Neural cell (in vitro differentiated cells): Measurements from ENCODE around the gene MPP3. TPM values are rescaled to one million over a fixed set of nuclear protein-coding genes. Genes with fewer than 3 reads are reported as not detected.

Experiments
- H2AFZ ChIP-seq: fragments of 200-600, 300-800 bp; sonication (generic), shearing (Covaris generic); 2 replicates; pipeline ENCODE4 v1.6.0; 2014; ENCODE audit warnings: low read depth, mild to moderate bottlenecking, antibody characterized with exemption, low read length, moderate library complexity
- H3F3A ChIP-seq: fragments of 200-600 bp; shearing (Covaris generic); 2 replicates; pipeline ENCODE4 v1.6.1; 2016; ENCODE audit warnings: mild to moderate bottlenecking, moderate library complexity, mixed read lengths, antibody characterized with exemption, low read length; ENCODE audit not compliant: insufficient read depth, poor library complexity, severe bottlenecking
- H3K27ac ChIP-seq: fragments of 200-600, 300-800 bp; sonication (generic), shearing (Covaris generic); 2 replicates; pipeline ENCODE4 v1.5.1; 2014; ENCODE audit warnings: mild to moderate bottlenecking, low read length, moderate library complexity
- H3K27me3 ChIP-seq: fragments of 300-800, 200-600 bp; sonication (generic), shearing (Covaris generic); 2 replicates; pipeline ENCODE4 v1.6.0; 2014; ENCODE audit warnings: mild to moderate bottlenecking, low read depth, low read length, moderate library complexity; ENCODE audit not compliant: insufficient read depth
- H3K36me3 ChIP-seq: fragments of 300-800, 200-600 bp; sonication (generic), shearing (Covaris generic); 2 replicates; pipeline ENCODE4 v1.5.1; 2014; ENCODE audit warnings: mild to moderate bottlenecking, antibody characterized with exemption, low read length, moderate library complexity; ENCODE audit not compliant: insufficient read depth
- H3K4me2 ChIP-seq: fragments of 300-800, 200-600 bp; sonication (generic), shearing (Covaris generic); 2 replicates; pipeline ENCODE4 v1.6.0; 2014; ENCODE audit warnings: mild to moderate bottlenecking, low read length
- H3K4me3 ChIP-seq: fragments of 300-800, 200-600 bp; sonication (generic), shearing (Covaris generic); 2 replicates; pipeline ENCODE4 v1.5.1; 2014; ENCODE audit warnings: mild to moderate bottlenecking, low read length, moderate library complexity
- H3K79me2 ChIP-seq: fragments of 200-600 bp; shearing (Covaris generic); replicated peaks from 2 replicates; pipeline ENCODE4 v1.6.0; 2014; ENCODE audit warnings: mild to moderate bottlenecking, low read length, moderate library complexity; ENCODE audit not compliant: insufficient read depth
- H3K9ac ChIP-seq: fragments of 300-800, 200-600 bp; sonication (generic), shearing (Covaris generic); 2 replicates; pipeline ENCODE4 v1.6.1; 2016; ENCODE audit warnings: mild to moderate bottlenecking, low read length, mixed read lengths
- H3K9me2 ChIP-seq: fragments of 200-600 bp; shearing (Covaris generic); 2 replicates; pipeline ENCODE4 v1.6.1; 2016; ENCODE audit warnings: mild to moderate bottlenecking, low read length, mixed read lengths; ENCODE audit not compliant: insufficient read depth
- H3K9me3 ChIP-seq: fragments of 200-600, 300-800 bp; sonication (generic), shearing (Covaris generic); 2 replicates; pipeline ENCODE4 v1.6.1; 2016; ENCODE audit warnings: mild to moderate bottlenecking, mixed run types, low read length, moderate library complexity, mixed read lengths
- H4K20me1 ChIP-seq: fragments of 200-600 bp; shearing (Covaris generic); 2 replicates; pipeline ENCODE4 v1.6.1; 2016; ENCODE audit warnings: mild to moderate bottlenecking, mixed run types; ENCODE audit not compliant: insufficient read depth
- EP300 ChIP-seq: fragments of 450-650 bp; conservative IDR thresholded peaks from 2 replicates; pipeline ENCODE4 v1.6.1; 2014; ENCODE audit warnings: antibody characterized with exemption, mild to moderate bottlenecking, moderate library complexity; ENCODE audit not compliant: poor library complexity, severe bottlenecking
- EZH2 ChIP-seq: fragments of 200-600, 300-800 bp; shearing (Covaris generic), sonication (generic); IDR thresholded peaks from 2 replicates; pipeline ENCODE4 v1.6.1; 2014; ENCODE audit warnings: antibody characterized with exemption, low read length, borderline replicate concordance, mild to moderate bottlenecking; ENCODE audit not compliant: insufficient read depth, poor library complexity, severe bottlenecking
- MXI1 ChIP-seq: fragments of 450-650 bp; conservative IDR thresholded peaks from 2 replicates; pipeline ENCODE4 v1.6.1; 2014; ENCODE audit warnings: antibody characterized with exemption, mild to moderate bottlenecking; ENCODE audit not compliant: poor library complexity, severe bottlenecking
- POLR2AphosphoS5 ChIP-seq: IDR thresholded peaks from 2 replicates; pipeline ENCODE4 v1.6.1; 2012
- RAD21 ChIP-seq: fragments of 450-650 bp; conservative IDR thresholded peaks from 2 replicates; pipeline ENCODE4 v1.6.1; 2014; ENCODE audit warnings: antibody characterized with exemption, mild to moderate bottlenecking, moderate library complexity
- SMC3 ChIP-seq: fragments of 450-650 bp; conservative IDR thresholded peaks from 2 replicates; pipeline ENCODE4 v1.6.1; 2014; ENCODE audit warnings: antibody characterized with exemption, mild to moderate bottlenecking, moderate library complexity; ENCODE audit not compliant: poor library complexity
- TAF1 ChIP-seq: IDR thresholded peaks from 2 replicates; pipeline ENCODE4 v1.6.1; 2012; ENCODE audit warnings: low read depth
- polyA plus RNA-seq: library from polyadenylated mRNA; depleted of rRNA; stranded (reverse); fragments of >200 nt; gene quantifications from 2 replicates; pipeline ENCODE4 v1.2.3, GENCODE V29; 2014
- TF ChIP-seq, protein P1 (sequence below): fragments of 450-650 bp; IDR thresholded peaks from 2 replicates; pipeline ENCODE4 v1.5.1; 2014; ENCODE audit warnings: antibody characterized with exemption, mild to moderate bottlenecking, moderate library complexity; ENCODE audit not compliant: poor library complexity, severe bottlenecking
- TF ChIP-seq, protein P2 (sequence below): IDR thresholded peaks from 2 replicates; pipeline ENCODE4 v1.6.1; 2012; ENCODE audit warnings: borderline replicate concordance

The MPP3 gene
- polyA plus RNA-seq, 1 donor from 2014 or later, result 48.1 TPM

DNA sequence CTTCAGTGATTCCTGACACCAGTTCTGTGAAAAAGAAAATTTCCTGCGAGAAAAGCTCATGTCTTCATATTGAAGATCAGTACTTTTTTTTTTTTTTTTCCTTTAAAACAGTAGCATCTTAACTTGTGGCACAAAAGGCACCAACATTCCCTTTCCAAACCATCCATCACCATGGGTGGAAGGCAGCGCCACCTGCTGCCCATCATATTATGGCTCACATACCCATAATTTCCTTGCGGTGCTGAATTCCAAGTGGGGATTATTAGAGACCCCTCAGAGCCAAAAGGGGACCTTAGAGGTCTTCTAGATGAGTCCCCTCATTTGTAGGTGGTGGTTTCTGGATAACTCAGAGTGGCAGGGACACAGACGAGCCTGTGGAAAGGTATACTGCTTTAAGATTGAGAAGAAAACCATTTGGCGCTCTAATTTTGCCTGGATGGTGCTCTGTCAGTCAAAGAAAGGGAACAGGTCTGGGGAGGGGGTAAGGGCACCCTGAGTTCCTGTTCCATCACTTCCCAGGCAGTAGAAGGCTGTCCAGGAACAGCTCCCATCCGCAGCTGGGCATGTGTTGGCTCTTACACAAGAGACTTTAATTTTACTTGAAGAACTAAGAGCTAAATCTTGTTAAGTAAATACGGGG lies 66.4 kb downstream of the MPP3 start:
- Histone ChIP-seq H3K79me2 (no peaks in the 10 kb centered on the region), H4K20me1 (no peaks in the 10 kb centered on the region), H3K4me2 (no peak overlapping the region), H3K9me2 (no peaks in the 10 kb centered on the region), H3K9me3 (no peaks in the 10 kb centered on the region), H3K9ac (no peak overlapping the region), H3F3A (no peaks in the 10 kb centered on the region), H3K27me3 (no peaks in the 10 kb centered on the region), H3K4me3 (no peak overlapping the region), H3K27ac (no peak overlapping the region), H3K36me3 (peaks cover 9% of the 10 kb centered on the region), H2AFZ (no peak overlapping the region)
- TF ChIP-seq POLR2AphosphoS5 (no peak), RAD21 (peak; percentile 58), SMC3 (peak; percentile 63), EP300 (no peak), EZH2 (no peak), TAF1 (no peak), MXI1 (no peak)
- TF ChIP-seq, protein P1, sequence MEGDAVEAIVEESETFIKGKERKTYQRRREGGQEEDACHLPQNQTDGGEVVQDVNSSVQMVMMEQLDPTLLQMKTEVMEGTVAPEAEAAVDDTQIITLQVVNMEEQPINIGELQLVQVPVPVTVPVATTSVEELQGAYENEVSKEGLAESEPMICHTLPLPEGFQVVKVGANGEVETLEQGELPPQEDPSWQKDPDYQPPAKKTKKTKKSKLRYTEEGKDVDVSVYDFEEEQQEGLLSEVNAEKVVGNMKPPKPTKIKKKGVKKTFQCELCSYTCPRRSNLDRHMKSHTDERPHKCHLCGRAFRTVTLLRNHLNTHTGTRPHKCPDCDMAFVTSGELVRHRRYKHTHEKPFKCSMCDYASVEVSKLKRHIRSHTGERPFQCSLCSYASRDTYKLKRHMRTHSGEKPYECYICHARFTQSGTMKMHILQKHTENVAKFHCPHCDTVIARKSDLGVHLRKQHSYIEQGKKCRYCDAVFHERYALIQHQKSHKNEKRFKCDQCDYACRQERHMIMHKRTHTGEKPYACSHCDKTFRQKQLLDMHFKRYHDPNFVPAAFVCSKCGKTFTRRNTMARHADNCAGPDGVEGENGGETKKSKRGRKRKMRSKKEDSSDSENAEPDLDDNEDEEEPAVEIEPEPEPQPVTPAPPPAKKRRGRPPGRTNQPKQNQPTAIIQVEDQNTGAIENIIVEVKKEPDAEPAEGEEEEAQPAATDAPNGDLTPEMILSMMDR, result peak; percentile 76
- TF ChIP-seq, protein P2, sequence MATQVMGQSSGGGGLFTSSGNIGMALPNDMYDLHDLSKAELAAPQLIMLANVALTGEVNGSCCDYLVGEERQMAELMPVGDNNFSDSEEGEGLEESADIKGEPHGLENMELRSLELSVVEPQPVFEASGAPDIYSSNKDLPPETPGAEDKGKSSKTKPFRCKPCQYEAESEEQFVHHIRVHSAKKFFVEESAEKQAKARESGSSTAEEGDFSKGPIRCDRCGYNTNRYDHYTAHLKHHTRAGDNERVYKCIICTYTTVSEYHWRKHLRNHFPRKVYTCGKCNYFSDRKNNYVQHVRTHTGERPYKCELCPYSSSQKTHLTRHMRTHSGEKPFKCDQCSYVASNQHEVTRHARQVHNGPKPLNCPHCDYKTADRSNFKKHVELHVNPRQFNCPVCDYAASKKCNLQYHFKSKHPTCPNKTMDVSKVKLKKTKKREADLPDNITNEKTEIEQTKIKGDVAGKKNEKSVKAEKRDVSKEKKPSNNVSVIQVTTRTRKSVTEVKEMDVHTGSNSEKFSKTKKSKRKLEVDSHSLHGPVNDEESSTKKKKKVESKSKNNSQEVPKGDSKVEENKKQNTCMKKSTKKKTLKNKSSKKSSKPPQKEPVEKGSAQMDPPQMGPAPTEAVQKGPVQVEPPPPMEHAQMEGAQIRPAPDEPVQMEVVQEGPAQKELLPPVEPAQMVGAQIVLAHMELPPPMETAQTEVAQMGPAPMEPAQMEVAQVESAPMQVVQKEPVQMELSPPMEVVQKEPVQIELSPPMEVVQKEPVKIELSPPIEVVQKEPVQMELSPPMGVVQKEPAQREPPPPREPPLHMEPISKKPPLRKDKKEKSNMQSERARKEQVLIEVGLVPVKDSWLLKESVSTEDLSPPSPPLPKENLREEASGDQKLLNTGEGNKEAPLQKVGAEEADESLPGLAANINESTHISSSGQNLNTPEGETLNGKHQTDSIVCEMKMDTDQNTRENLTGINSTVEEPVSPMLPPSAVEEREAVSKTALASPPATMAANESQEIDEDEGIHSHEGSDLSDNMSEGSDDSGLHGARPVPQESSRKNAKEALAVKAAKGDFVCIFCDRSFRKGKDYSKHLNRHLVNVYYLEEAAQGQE, result no peak

DNA sequence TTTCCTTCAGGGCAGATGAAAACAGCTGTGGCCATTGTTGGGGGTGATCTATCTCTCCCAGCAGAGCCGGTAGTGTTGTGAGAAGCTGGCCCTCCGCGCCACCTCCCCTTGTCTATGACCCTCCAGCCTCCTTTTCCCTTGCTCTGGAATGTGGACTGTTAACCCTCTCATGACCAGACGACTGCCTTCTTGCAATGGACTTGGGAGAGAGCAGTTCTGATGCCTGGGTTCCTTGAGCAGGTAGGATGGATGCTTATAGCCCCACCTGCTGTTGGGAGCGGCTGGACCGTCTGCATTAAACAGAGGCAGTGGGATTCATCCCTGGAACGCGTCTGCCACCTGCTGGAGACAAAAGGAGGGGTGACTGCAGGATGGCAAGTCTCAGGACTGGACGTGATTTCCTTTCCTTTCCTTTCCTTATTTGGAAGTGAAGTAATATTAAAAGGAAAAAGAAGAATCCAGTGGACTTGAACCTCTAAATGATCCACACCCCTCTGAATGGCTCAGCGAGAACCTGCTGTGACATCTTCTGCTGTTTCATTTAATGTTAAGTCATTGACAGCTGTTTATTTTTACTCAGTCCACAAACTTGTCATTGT lies 72.6 kb downstream of the MPP3 start:
- H3K4me2 ChIP-seq, result no peak overlapping the region
- no peak overlapping the region for H2AFZ ChIP-seq
- H3K4me3 ChIP-seq, result no peak overlapping the region
- TF ChIP-seq EP300 (no peak), TAF1 (no peak), RAD21 (peak; percentile 100), SMC3 (peak; percentile 100), MXI1 (no peak)
- TF ChIP-seq, protein P1, result peak; percentile 100
- TF ChIP-seq, protein P2, result peak; percentile 28
- no peaks in the 10 kb centered on the region for H3K79me2 ChIP-seq
- no peaks in the 10 kb centered on the region for H3K9me3 ChIP-seq
- H4K20me1 ChIP-seq, result no peaks in the 10 kb centered on the region
- no peak overlapping the region for H3K9ac ChIP-seq
- no peaks in the 10 kb centered on the region for H3K9me2 ChIP-seq
- H3K36me3 ChIP-seq, result no peaks in the 10 kb centered on the region
- peaks cover 14% of the 10 kb centered on the region for H3K27me3 ChIP-seq
- no peak overlapping the region for H3K27ac ChIP-seq
- no peaks in the 10 kb centered on the region for H3F3A ChIP-seq
